ENCODE results near the gene WDR1. TPM values are rescaled to one million over a fixed set of nuclear protein-coding genes. Genes with fewer than 3 reads are reported as not detected.

Gene WDR1
- total and polyA plus RNA-seq, 8 donors, result 30.0 to 102 (median 57.7) TPM

DNA sequence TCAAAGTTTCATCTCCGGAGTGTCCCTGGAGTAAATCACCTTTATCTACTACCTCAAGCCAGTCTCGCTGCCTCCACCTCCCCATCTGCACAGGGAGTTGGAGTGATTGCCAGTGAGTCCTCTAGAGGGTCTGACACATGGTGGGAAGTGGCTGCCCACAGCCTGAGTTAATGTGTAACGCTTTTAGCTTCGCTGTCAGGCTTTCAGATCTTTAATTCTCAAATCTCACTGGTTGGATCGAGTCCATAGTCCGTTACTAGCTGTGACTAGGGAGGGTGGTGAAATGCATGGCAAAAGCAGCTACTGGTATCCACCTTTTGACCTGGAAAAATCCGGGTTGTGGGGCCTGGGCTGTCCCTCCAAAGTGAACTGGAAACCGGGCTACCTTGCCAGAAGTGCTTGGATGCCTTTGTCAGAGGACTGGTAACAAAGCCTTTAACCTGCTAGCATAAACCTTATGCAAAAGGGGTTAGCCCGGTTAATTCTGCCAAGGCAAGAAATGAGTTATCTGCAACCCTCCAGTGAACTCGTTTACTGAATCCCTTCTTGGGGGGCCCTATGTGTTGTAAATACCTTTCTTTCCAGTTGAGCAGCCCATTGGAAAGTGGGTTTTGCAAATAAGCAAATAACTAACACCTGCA is 5.1 kb upstream of the WDR1 start:
- Histone ChIP-seq H3K36me3 (no peaks in the 10 kb centered on the region), H3K27ac (no peak overlapping the region), H3K4me1 (no peaks in the 10 kb centered on the region), H3K4me3 (no peak overlapping the region), H3K27me3 (no peaks in the 10 kb centered on the region), H3K9me3 (no peaks in the 10 kb centered on the region)
- intact Hi-C loops (cut with DNase I), result no loop called here
- no peak for DNase-seq
- no peak for ATAC-seq
- TF ChIP-seq, protein P1, sequence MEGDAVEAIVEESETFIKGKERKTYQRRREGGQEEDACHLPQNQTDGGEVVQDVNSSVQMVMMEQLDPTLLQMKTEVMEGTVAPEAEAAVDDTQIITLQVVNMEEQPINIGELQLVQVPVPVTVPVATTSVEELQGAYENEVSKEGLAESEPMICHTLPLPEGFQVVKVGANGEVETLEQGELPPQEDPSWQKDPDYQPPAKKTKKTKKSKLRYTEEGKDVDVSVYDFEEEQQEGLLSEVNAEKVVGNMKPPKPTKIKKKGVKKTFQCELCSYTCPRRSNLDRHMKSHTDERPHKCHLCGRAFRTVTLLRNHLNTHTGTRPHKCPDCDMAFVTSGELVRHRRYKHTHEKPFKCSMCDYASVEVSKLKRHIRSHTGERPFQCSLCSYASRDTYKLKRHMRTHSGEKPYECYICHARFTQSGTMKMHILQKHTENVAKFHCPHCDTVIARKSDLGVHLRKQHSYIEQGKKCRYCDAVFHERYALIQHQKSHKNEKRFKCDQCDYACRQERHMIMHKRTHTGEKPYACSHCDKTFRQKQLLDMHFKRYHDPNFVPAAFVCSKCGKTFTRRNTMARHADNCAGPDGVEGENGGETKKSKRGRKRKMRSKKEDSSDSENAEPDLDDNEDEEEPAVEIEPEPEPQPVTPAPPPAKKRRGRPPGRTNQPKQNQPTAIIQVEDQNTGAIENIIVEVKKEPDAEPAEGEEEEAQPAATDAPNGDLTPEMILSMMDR (IDR thresholded peaks at IDR 0.05), result no peak
- FAIRE-seq, result no peak
- 29 to 32% methylated on average over 10 of the region's 10 CpGs for WGBS, 2 donors

DNA sequence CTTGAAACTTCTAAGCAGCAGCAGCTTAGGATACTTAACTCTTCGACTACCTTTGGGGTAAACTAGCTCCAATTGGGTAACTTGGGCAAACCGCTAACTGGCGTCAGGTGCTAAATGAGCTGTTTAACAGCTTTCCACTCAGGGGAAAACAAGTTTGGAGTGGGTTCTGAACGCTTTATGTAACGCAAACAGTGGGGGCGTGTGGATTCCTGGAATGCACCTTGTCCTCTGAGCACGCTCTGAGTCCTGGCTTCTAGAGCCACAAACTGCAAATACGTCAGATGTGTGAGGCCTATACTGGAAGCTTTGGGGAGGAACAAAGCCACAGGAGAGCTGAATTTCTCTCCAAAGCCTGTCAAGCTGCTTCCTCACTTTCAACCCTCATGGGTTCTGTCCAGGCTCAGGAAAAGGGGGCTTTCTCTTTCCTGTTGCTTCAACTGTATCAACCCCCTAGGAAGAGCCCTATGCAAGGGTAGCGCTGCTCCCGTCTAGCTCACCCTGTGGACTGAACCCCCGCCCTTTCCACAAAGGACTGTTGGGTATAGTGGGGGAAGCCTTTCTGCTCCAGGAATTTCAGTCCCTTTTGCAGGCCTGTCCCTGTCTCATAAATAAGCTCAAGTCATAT is 4.5 kb upstream of the WDR1 start:
- no peak overlapping the region for H3K27ac ChIP-seq
- no peaks in the 10 kb centered on the region for H3K4me1 ChIP-seq
- intact Hi-C loops (cut with DNase I), result no loop called here
- ATAC-seq, result no peak
- TF ChIP-seq, protein P1 (IDR thresholded peaks at IDR 0.05), result no peak
- 62 to 73% methylated on average over 11 of the region's 11 CpGs for WGBS, 2 donors
- no peak for FAIRE-seq
- no peaks in the 10 kb centered on the region for H3K36me3 ChIP-seq
- no peaks in the 10 kb centered on the region for H3K27me3 ChIP-seq
- H3K9me3 ChIP-seq, result no peaks in the 10 kb centered on the region
- no peak overlapping the region for H3K4me3 ChIP-seq
- DNase-seq, result no peak

DNA sequence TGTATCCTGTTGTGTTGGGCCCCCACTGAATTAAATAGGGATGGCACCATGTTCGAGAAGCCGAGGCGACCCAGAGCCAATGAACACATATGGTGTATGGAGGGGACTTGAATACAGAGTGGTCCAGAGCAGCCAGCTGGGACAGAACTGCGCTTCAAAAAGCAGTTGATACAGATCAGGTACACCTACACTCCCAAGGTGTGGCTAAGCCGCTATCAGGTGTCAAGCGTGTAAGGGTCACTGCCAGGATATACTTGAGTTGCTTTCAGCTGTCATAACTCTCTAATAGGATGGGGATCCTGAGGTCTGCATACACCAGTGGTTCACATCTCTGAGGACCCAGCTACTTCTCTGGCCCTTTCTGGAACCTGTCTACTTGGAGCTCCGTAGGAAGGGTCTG is 3.2 kb upstream of the WDR1 start:
- H3K4me3 ChIP-seq, result no peak overlapping the region
- 84 to 85% methylated on average over 7 of the region's 7 CpGs for WGBS, 2 donors
- ATAC-seq (no peak), DNase-seq (no peak), FAIRE-seq (no peak)
- H3K36me3 ChIP-seq, result peaks cover 0 to under 1% (median 0%) of the 10 kb centered on the region in 3 donors
- no peaks in the 10 kb centered on the region for H3K27me3 ChIP-seq
- TF ChIP-seq, protein P1 (IDR thresholded peaks at IDR 0.05), result no peak
- peaks cover 4 to 7% (median 6%) of the 10 kb centered on the region in 3 donors for H3K4me1 ChIP-seq
- no peaks in the 10 kb centered on the region for H3K9me3 ChIP-seq
- intact Hi-C loops (cut with DNase I), result no loop called here
- H3K27ac ChIP-seq, result no peak overlapping the region

DNA sequence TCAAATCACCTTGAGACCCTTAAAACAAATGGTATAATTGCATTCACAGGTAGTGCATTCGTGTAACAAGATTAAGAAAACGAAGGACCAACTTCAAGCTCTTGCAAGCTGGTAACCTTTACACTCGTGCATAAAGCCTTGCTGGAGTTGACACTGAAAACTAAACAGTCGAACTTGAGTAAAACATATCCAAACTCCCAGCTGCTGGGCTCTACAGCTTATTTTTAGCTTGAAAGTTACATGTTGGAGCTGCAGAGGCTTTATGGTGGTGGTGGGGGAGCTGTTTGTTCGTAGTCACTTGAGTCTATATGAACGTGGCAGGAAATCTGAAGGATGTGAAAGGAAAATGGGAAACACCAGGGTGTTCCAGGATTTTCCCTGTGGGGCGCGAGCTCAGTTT is 2.7 kb upstream of the WDR1 start:
- DNase-seq, result no peak
- Histone ChIP-seq H3K9me3 (no peaks in the 10 kb centered on the region), H3K36me3 (peaks cover 0 to 3% (median 0%) of the 10 kb centered on the region in 3 donors), H3K27ac (no peak overlapping the region), H3K4me1 (peaks cover 5 to 11% (median 6%) of the 10 kb centered on the region in 3 donors), H3K27me3 (no peaks in the 10 kb centered on the region), H3K4me3 (no peak overlapping the region)
- TF ChIP-seq, protein P1 (IDR thresholded peaks at IDR 0.05), result no peak
- FAIRE-seq, result no peak
- WGBS, 2 donors, result 61 to 72% methylated on average over 8 of the region's 8 CpGs
- ATAC-seq, result no peak
- intact Hi-C loops (cut with DNase I), result no loop called here
